NOMO-1 treated with DMSO at 0.1 percent for 48 hours (cell line): ENCODE measurements around the gene GNAL.
A peak's percentile ranks its signal among the peaks of the same experiment; 100 is the strongest.
"Not testable (repeated sequence)": the region's sequence is repeated elsewhere in the genome, so short reads cannot be mapped to it uniquely, and the experiment has no call there.

Experiments used
- DNase-seq: peaks from one replicate; lab custom pipeline; 2025; ENCODE audit not compliant: unreplicated experiment; lab: John Stamatoyannopoulos, UW

The GNAL gene

GRCh38 chr18:11669271-11669947 is 19.7 kb upstream of the GNAL start:
- DNase-seq: no peak

- DNase-seq: no peak
Observed at GRCh38 chr18:11669948-11670275, 19.2 kb upstream of the GNAL start.

- no peak for DNase-seq
Observed at GRCh38 chr18:11671156-11671555, 17.9 kb upstream of the GNAL start.

- DNase-seq: no peak
Observed at GRCh38 chr18:11672198-11672597, 16.9 kb upstream of the GNAL start.

GRCh38 chr18:11672846-11673454 is 16.1 kb upstream of the GNAL start:
- no peak for DNase-seq

GRCh38 chr18:11673560-11673959 is 15.5 kb upstream of the GNAL start:
- no peak for DNase-seq

- DNase-seq: no peak
Observed at GRCh38 chr18:11674119-11674518, 14.9 kb upstream of the GNAL start.

GRCh38 chr18:11676386-11676785 is 12.7 kb upstream of the GNAL start:
- no peak for DNase-seq

GRCh38 chr18:11676867-11677266 is 12.2 kb upstream of the GNAL start:
- DNase-seq: no peak

GRCh38 chr18:11678211-11678610 is 10.9 kb upstream of the GNAL start:
- no peak for DNase-seq

- DNase-seq: peak; percentile 17
Observed at GRCh38 chr18:11689669-11690565, 853 bp downstream of the GNAL start.

GRCh38 chr18:11690660-11691059 is 1.6 kb downstream of the GNAL start:
- DNase-seq: not testable (repeated sequence)

- no peak for DNase-seq
Observed at GRCh38 chr18:11695736-11696135, 6.7 kb downstream of the GNAL start.

- no peak for DNase-seq
Observed at GRCh38 chr18:11696451-11696850, 7.4 kb downstream of the GNAL start.

GRCh38 chr18:11700876-11701275 is 11.8 kb downstream of the GNAL start:
- DNase-seq: no peak

GRCh38 chr18:11710578-11710977 is 21.5 kb downstream of the GNAL start:
- DNase-seq: no peak

- no peak for DNase-seq
Observed at GRCh38 chr18:11713756-11714155, 24.7 kb downstream of the GNAL start.

GRCh38 chr18:11714244-11714918 is 25.3 kb downstream of the GNAL start:
- DNase-seq: no peak

- not testable (repeated sequence) for DNase-seq
Observed at GRCh38 chr18:11716767-11717315, 27.8 kb downstream of the GNAL start.

- DNase-seq: no peak
Observed at GRCh38 chr18:11719050-11719449, 30.0 kb downstream of the GNAL start.

- no peak for DNase-seq
Observed at GRCh38 chr18:11719621-11720020, 30.6 kb downstream of the GNAL start.
